GM12892 (cell line): ENCODE measurements around the gene NUDT3.

Experiments
- POLR2A ChIP-seq: IDR thresholded peaks from 2 replicates; pipeline ENCODE4 v1.6.1; 2011; ENCODE audit warnings: low read depth, low read length, control low read depth
- TAF1 ChIP-seq: IDR thresholded peaks from 2 replicates; pipeline ENCODE4 v1.6.1; 2011; ENCODE audit warnings: low read depth, mild to moderate bottlenecking, control low read depth, low read length, borderline replicate concordance

DNA sequence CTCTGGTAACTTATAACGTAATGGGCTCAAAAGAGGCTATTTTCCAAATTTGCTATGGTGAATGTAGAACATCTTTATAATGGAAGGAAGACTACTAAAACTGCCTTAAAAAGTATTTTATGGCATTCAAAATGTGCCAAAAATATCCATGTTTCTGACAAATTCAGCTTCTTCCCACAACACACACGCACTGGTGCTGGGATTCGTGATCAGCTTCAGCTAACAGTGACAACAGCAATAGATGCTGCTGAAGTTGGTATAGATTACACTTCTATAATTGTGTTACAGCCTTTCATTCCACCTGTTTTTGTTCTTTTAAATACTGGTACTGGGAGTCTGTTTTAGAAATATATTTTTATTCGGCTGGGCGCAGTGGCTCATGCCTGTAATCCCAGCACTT, 19.0 kb downstream of the NUDT3 start:
- TF ChIP-seq POLR2A = no peak
- TF ChIP-seq TAF1 = no peak
